GM21447 (cell line): ENCODE results near the gene GFRA3.
"Not testable (repeated sequence)": the region's sequence is repeated elsewhere in the genome, so short reads cannot be mapped to it uniquely, and the experiment has no call there.

Experiments
- ATAC-seq: cut with Tn5 transposase; IDR thresholded peaks from one replicate; pipeline ENCODE4 v1.9.1; 2021; ENCODE audit not compliant: unreplicated experiment

GFRA3 gene

DNA sequence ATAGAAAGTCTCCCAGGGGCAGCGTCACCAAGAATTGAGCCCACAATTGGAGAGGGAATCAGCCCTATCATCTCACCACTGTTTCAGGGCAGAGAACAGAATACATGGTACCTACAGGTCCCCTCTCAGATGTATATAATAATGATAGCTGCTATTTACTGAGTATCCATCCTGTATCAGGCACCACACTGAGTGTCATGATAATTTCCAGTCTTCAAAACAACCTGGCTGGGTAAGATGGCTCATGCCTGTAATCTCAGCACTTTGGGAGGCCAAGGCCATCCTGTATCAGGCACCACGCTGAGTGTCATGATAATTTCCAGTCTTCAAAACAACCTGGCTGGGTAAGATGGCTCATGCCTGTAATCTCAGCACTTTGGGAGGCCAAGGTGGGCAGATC is 26.6 kb downstream of the GFRA3 start:
- not testable (repeated sequence) for ATAC-seq

DNA sequence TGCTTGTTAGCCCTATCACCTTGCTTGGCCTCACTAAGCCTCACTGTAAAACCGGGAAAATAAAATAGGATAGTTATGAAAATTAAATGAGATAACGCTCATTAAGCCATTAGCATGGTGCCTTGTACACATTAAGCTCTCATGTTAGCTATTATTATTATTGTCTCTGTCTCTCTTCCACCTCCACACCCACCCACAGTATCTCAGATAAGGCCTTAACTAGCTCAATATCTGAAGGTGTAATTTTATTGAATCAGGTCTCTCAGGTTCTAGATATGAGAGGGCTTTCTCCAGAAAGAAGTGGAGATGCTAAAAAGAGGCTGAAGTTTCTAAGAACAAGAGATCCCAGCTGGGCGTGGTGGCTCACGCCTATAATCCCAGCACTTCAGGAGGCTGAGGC is 27.6 kb downstream of the GFRA3 start:
- no peak for ATAC-seq

DNA sequence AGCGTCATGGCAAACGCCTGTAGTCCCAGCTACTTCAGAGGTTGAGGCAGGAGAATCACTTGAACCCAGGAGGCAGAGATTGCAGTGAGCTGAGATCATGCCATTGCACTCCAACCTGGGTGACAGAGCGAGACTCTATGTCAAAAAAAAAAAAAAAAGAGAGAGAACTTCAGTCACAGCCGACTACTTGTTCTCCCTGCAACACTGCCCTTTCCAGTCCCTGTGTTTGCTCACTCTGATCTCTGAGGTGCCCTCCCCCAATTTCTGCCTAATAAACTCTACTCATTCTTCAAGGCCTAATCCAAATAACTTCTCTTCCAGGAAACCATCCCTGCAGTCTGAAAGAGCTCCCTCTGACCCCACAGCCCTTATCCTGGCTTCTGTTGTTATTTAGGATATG is 28.1 kb downstream of the GFRA3 start:
- no peak for ATAC-seq

DNA sequence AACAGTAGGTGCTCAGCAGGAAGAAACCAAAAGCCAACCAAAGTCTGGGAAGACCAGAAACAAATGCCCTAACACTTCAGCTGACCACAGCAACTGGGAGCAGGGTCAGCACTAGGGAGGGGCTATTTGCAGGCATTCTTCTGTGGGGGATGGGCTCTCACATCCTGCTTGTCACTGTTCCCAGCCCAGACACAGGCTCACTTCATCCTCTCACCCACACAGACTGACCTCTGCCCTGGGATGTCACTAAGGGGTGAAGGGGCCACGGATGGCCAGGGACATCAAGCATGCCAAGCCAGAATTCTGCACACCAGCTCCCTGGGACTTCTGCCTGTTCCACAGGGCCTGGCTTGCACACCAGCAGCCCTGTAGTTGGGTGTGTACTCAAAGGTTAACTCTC is 28.7 kb downstream of the GFRA3 start:
- ATAC-seq, result no peak

DNA sequence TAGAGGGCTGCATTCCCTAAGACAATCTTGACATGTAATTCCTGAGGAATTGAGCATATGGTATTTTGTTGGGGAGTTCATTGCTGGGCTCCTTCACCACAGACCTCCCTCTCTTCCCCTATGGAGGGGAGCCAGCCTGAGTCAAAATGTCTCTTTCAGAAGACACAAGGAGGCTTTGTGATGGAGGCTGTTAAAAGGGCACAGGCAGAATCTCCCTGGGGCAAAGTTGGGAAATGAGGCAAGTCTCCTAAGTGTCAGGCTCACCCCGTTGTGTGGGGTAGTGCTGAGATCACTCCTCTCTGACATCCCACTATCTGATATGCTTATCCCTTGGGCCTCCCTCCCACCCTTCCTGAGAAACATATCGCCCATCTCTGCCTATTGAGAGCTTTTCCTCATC is 30.6 kb downstream of the GFRA3 start:
- ATAC-seq, result no peak

DNA sequence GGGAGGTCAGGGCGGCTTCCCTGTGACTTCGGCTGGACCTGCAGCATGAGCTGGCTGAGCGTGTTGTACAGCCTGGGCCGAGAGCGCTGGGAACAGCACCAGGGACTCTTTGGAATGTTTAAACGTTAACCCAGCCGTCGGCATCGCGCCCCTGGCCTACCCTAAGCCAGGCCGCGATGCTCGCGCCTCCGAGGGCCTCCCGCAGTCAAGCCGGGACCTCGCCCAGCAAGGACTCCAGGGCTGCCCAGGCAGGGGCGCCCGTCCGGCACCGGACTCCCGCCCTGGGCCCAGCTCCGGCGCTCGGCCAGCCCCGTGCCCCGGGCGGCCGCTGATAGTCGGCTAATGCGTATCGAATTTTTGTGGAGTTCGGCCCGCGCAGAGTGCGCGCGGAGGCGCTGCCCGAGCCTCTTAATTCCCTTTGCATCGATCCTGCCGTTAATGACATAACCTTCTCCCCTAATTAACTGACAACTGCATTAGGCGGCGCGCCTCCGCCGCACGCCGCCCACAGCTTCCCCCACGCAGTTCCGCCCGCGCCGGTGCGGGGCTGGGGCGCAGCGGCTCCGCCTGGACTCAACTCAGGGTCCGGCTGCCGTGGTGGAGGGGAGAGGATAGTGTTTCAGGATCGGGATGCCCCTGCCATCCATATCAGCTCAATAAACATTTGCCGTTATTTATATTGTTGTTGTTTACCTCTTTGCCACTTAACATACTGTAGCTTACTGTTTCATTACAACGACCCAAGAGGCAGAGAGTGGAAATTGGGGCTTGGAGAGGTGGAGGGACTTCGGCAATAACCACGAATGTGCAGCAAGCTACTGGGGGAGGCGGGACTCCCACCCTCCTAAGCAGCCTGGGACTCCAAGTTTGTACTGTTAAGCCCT is 32.5 kb downstream of the GFRA3 start:
- ATAC-seq, result no peak

DNA sequence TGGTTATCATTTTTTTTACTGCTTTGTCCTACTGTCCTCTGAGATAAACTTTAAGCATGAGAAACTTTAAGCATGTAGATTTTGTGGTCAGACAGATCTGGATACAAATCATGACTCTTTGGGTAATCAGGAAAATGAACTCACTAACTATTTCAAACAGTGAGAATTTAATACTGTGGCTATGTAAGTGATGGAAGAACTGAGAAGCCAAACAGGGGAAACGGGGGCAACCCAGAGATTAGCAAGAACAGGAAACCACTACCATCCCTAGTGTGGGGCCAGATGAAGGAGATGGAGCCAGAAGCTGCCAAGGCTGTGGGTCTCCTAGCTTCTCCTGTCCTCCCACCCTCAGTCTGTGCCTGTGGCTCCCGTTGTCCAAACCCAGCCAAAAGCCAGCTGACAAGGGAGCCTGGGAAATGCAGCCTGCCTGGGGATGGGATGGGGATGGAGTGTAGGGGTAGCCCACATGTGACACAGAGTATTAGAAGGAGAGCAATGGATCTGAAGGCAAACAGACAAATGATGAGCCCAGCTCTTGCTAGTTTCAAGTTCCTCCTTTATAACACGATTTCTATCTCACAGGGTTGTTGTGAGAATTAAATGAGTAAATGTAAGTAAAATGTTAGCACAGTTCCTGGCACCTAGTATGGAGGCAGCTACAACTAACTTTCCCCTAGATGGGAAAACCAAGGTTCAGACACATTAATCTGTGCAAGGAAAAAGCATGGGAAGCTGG is 33.6 kb downstream of the GFRA3 start:
- no peak for ATAC-seq

DNA sequence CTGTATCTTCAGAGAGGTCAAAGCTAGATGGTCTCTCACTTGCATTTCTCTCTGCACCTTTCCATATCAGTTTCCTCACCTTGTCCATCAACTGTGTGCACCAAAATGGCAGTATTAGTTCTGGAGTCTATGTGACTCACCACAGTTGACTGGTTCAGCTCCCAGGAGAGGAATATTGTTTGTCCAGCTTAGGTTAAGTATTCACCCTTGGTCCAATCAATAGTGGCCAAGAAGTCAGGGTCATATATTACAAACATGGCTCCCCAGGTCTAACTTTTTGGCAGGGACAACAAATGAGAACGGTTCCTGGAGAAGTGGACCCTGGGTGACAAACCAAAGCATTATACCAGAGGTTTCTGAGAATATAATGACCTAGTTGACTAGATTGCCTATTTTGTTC is 36.4 kb downstream of the GFRA3 start:
- ATAC-seq, result no peak

DNA sequence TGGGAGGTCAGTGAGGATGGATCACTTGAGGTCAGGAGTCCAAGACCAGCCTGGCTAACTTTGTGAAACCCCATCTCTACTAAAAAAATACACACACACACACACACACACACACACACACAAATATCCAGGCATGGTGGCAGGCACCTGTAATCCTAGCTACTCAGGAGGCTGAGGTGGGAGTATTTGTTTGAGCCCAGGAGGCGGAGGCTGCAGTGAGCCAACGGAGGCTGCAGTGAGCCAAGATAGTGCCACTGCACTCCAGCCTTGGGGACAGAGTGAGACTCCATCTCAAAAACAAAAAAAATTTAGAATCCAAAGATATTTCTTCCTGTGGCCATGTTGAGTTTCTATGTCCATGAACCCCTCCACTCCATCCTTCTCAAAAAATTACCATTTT is 39.8 kb downstream of the GFRA3 start:
- no peak for ATAC-seq

DNA sequence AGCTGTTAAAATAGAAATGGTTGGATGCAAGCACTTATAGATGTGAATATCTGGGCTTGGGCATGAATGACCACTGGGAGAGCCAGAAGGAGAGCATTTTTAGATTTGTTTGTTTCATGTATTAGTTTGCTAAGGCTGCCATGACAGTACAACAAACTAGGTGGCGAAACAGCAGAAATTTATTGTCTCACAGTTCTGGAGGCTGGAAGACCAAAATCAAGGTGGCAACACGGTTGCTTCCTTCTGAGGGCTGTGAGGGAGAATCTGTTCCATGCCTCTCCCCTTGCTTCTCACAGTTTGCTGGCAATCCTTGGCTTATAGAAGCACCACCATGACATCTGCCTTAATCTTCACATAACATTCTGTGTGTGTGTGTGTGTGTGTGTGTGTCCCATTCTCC is 41.1 kb downstream of the GFRA3 start:
- no peak for ATAC-seq

DNA sequence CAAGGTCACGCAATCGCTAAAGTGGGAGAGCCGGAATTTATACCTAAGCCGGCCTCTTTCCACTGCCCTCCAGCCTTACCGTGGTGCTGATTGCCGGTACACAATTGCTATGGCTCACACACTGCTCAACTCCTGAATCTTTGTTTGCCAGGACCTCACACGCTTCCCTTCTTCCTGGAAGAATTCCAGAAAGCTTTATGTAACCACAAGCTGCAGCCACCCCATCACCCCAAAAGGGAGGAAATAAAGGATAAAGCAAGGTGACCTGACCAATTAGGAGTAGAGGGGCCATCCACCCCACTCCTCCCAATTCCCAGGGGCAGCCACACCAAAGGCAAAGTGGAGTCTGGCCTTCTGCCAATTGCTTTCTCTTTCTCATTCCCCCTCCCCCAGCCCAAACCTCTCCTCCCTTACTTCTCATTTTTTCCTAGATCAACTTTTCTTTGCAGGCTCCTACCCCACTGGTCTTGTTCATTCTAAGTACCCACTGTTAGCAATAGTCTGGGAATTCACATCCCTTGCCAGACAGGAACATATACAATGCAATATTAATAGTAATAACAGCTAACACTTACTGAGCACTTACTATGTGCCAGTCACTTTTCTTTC is 43.3 kb downstream of the GFRA3 start:
- ATAC-seq, result no peak

DNA sequence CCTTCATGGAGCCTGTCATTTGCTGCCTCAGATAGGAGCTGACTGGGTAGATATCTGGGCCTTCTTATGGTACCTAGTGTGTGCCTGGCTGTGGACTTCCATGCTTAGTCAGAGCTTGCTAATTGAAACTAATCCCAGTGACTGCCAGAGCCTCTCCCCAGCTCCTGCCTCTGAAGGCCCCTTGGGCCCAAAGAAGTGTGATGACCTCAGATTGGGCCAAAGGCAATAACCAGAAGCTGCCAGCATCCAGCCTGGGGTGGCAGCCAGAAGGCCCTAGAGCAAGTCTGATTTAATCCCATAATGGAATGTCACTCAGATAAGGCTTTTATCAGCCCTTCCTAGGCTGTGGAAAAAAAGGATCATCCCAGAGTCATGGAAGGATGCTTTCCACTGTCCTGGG is 44.2 kb downstream of the GFRA3 start:
- ATAC-seq, result no peak

DNA sequence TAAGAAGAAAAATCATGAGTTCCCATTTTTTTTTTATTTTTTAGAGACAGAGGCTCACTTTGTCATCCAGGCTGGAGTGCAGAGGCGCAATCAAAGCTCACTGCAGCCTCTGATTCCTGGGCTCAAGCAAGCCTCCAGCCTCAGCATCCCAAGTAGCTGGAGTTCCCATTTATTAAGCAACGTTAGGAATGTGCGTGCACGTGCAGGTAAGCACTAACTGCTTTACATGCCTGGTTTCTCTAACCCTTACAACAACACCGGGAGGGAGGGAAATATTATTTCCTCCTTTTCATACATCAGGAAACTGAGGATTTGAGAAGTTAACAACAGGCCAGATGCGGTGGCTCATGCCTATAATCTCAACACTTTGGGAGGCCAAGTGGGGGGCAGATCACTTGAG is 45.0 kb downstream of the GFRA3 start:
- no peak for ATAC-seq

DNA sequence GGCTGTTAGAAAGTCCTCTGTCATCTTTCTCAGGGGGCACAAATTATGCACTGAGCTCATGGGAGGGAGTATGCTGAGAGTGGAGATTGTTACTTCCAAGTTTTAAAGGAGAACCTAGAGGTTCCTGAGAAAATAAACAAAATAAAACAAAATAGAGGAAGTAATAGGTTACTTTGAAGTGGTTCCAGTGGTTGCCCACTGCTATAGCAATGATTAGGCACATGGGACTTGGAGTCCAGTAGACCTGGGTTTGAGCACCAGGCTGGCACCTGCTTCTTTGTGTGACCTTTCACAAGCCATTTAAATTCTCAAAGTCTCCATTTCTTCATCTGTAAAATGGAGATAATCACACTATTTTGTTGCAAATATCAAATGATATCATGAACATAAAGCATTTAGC is 47.5 kb downstream of the GFRA3 start:
- ATAC-seq, result no peak

DNA sequence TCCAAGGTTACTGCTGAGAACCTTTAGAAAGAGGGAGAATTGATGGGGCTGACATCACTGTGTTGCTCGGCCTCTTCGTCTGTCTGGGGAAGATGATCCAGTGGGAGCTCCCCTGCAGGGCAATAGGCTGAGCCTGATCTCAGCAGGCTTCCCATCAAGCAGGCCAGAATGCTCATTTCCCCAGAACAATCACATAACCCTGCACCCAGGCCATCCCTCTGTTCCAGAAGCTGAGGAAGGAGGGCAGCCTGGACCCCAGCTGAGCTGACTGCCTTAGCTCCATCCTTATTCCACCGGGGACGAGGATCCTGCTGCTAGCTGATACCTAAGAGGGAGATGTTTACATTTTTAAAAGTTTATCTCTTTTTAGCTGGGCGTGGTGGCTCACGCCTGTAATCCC is 49.7 kb downstream of the GFRA3 start:
- ATAC-seq, result no peak

DNA sequence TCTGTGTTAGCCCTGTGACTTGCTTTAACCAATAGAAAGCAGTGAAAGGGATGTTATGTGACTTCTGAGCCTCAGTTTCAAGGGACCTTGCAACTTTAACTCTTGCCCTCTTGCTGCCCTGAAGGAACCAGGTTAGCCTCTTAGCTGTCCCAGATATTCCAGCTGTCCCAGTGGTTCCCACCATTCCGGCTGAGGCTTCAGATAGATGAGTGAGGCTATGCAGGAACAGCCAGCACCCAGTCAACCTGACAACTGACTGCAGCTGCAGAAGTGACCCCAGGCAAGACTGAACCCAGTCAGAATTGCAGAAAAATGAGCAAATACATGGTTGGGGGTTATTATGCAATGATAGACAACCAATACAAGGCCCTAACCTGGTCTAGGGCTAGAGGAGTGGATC is 50.9 kb downstream of the GFRA3 start:
- ATAC-seq, result no peak

DNA sequence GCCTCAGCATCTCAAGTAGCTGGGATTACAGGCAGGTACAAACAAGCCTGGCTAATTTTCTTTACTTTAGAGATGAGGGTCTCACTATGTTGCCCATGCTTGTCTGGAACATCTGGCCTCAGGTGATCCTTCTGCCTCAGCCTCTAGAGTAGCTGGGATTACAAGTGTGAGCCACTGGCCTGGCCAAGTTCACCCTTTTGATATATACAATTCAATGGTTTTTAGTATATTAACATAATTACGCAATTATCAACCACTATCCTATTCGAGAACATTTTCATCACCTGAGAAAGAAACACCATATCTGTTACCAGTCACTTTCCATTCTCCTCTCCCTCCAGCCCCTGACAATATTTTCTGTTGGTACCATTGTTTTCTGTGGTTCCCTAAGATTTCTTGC is 57.6 kb downstream of the GFRA3 start:
- ATAC-seq, result no peak

DNA sequence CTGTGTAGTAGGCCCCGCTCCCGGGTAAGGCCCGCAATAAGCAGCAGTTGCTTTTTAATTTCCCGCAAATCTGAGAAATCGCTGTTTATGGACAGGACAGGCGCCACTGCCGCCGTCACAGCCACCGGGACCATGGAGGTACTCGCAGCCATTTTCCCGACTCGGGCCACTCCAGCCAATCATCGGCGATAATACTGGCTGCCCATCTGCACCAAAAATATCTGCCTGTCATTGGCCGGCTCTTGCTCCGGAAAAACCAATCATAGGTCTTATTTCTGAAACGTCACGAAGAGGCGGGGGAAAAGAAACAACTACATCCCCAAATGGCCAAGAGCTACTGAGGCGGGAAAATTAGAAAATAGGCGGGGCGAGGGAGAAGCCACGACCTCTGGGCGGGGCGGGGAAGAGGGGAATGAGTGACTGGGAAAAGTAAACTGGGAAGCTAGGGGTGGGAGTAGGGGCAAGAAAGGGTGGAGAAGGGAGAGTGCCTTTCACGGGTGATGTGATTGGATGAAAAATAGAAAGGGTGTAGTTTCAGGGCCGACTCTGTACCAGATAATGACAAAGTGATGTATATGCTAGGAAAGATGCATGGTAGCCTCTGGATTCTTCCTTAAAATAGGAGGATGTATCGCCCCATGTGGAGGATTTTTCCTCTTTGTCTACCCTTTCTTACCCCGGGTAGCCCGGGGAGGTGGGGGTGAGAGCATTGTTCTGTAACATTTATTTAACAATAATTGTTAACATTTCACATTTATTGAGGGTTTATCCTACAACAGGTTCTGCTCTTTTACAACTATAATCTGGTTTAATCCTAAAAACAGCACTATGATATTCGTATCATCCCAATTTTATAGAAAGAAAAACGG is 61.0 kb downstream of the GFRA3 start, which contains the start of gene CDC23:
TSS of gene CDC23 (minus strand) at position 163 of the 869 bp plus-strand sequence. CDS start at position 152, 11 bp downstream.
- ATAC-seq, result peak; percentile 97

DNA sequence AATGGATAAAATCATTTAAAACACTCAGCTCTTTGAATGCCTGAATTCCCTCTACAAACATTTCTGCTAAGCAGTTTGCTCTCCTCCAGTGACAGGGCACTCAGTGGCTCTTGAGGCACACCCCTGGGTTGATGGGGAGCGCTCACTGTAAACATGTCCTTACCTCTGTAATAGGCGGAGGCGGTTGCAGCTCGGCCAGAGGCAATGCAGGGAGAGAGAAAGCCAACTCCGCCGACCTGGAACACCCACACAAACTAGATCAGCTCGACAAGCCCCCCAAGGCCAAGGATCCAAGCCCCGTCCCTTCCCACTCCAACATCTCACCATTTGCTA is 61.6 kb downstream of the GFRA3 start:
- peak; percentile 16 for ATAC-seq

DNA sequence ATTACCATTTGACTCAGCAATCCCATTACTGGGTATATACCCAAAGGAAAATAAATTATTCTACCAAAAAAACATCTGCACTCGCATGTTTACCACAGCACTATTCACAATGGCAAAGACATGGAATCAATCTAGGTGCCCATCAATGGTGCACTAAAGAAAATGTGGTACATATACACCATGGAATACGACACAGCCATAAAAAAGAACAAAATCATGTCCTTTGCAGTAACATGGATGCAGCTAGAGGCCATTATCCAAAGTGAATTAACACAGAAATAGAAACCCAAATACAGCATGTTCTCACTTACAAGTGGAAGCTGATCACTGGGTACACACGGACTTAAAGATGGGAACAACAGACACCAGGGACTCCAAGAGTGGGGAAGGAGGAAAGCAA is 63.4 kb downstream of the GFRA3 start:
- no peak for ATAC-seq
